GM18861 (cell line): ENCODE results near the gene C19orf38.
"Not testable (repeated sequence)": the region's sequence is repeated elsewhere in the genome, so short reads cannot be mapped to it uniquely, and the experiment has no call there.

ENCODE experiments used
- ATAC-seq: cut with Tn5 transposase; IDR thresholded peaks from one replicate; pipeline ENCODE4 v1.9.1; 2021; ENCODE audit not compliant: unreplicated experiment

The C19orf38 gene

DNA sequence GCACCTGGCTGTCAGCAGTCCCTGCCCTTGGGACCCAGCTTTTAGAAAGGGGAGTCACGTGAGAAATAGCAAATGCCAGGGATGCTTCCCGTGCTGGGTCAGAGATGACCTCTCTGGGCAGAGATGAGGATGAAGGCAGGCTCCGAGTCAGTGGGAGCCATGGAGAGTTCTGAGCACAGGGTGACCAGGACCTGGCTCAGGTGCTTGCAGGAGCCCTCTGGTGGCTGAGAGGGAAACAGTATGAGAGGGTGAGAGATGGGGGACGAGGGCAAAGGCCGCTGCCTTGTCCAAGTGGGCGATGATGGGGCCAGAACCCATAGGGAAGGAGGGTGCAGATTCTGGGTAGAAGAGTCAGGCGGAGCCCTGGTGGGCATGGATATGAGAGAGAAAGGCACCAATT is 28.0 kb upstream of the C19orf38 start:
- ATAC-seq, result no peak

DNA sequence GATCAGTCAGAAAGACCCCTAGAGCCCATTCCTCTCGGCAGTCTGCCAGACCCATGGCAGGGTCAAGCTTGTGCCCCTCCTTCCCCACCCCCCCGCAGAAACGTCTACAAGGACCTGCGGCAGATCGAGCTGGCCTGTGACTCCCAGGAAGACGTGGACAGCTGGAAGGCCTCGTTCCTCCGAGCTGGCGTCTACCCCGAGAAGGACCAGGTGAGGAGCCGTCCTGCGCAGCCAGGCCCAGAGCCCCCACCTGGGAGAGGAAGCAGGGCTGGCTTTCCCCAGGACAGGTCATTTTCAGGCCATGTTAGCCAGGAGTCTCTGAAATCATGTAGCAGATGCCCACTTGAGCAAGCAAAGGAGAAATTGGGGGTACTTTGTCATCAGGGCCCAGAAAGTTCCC is 24.5 kb upstream of the C19orf38 start:
- ATAC-seq, result no peak

DNA sequence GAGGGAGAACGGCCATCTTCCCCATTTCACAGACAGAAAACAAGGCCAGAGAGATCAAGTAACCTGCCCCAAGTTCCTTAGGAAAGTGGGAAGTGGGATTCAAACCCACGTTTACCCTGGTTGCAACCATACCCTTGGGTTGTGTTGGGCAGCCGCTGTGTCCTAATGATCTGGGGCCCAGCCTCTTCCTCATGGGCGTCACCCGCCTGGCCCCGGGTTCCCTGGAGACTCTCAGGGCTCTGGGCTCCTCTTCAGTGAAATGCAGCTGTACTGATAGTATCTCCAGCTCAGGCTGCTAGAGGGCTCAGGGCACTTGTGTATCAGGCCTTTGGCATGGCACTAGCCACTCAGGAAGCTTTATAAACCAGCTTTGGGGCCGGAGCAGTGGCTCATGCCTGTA is 22.0 kb upstream of the C19orf38 start:
- no peak for ATAC-seq

DNA sequence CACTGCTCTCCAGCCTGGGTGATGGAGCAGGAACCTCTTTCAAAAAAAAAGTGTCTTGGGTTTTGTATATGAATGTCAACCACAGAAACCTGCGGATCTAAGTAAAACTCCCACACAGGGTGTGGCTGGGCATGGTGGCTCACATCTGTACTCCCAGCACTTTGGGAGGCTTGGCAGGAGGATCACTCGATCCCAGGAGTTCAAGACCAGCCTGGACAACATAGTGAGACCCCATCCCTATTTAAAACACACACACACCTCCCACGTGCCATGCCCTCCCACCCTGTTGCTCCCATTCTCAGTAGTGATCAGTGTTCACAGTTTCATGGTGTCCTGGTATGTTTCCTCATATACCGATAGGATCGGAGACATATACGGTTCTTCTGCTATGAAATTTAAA is 21.4 kb upstream of the C19orf38 start:
- no peak for ATAC-seq

DNA sequence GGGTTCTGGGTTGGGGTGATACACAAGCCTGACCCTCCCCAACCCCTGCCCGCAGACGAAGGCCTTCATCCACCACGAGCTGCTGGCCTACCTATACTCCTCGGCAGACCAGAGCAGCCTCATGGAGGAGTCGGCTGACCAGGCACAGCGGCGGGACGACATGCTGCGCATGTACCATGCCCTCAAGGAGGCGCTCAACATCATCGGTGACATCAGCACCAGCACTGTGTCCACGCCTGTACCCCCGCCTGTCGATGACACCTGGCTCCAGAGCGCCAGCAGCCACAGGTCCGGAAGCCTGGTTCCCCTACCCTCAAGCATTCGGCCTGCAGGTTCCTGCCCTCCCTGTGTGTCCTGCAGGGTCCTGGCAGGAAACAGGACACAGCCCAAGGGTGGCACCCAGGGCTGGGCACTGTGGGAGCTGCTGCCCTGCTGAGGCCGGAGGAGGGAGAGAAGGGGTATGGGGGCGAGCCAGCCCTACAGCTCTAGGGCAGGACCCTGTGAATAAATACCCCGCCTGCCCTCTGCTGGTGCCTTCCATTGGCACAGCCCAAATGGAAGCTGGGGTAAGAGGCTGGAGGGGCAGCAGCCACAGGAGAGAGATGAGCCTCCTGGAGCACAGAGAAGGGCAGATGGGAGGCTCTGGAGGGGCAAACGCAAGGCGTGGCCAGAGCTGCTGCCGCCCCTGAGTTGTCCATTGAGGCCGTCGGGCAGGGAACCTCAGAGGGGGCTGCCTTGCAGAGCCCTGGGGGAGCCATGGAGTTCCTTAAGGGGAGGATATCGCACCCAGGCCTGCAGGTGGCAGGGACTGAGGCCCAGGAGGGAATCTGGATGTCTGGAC is 19.0 kb upstream of the C19orf38 start:
- ATAC-seq, result no peak

DNA sequence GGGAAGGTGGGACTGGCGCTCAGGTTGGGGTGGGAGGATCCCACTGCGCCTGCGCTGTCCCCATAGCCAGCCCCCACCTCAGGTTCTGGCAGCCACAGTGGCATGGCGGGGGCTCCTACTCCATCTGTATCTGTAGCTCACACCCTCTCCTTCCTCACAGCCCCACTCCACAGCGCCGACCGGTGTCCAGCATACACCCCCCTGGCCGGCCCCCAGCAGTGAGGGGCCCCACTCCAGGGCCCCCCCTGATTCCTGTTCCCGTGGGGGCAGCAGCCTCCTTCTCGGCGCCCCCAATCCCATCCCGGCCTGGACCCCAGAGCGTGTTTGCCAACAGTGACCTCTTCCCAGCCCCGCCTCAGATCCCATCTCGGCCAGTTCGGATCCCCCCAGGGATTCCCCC is 18.2 kb upstream of the C19orf38 start:
- no peak for ATAC-seq

DNA sequence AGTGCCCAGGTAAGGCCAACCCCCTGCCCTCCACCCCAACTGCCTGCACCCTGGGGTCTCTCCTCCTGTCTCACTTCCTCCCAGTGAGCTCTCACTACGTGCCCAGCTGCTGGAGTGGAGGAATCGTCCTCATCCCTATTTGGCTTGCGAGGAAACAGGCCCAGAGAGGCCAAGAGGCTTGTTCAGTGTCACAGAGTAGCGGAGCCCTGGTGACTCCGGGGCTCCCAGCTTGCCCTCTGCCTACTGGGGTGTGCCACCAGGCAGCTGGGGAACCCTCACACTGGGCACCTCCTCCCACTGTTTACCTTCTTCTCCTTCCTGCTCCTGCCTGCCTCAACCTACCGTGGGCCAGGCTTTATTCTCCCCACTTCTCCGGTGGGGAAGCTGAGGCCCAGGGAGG is 17.8 kb upstream of the C19orf38 start:
- ATAC-seq, result no peak

DNA sequence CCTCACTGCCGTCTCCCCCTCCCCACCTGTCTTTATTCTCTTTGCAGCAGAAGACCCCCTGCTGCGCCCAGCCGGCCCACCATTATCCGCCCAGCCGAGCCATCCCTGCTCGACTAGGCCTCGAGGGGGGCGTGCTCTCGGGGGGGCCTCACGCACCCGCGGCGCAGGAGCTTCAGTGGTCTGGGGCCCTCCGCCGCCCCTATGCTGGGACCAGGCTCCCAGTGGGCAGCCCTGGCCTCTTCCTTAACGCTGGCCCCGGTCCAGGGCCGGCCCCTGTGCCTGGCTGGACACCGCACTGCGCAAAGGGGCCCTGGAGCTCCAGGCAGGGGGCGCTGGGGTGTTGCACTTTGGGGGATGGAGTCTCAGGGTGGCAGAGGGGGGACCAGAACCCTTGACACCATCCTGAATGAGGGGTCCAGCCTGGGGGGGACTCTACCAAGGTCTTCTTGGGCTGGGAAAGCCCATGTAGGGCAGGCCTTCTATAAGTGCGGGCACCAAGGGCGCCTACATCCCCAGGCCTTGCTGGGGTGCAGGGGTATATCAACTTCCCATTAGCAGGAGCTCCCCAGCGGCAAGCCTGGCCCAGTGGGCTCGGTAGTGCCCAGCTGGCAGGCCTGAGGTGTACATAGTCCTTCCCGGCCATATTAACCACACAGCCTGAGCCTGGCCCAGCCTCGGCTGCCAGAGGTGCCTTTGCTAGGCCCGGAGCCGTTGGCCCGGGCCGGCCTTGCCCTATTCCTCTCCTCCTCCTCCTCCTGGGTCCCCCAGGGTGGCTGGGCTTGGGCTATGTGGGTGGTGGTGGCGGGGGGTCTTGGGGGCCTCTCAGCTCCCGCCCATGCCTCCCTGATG is 17.1 kb upstream of the C19orf38 start:
- ATAC-seq, result no peak

DNA sequence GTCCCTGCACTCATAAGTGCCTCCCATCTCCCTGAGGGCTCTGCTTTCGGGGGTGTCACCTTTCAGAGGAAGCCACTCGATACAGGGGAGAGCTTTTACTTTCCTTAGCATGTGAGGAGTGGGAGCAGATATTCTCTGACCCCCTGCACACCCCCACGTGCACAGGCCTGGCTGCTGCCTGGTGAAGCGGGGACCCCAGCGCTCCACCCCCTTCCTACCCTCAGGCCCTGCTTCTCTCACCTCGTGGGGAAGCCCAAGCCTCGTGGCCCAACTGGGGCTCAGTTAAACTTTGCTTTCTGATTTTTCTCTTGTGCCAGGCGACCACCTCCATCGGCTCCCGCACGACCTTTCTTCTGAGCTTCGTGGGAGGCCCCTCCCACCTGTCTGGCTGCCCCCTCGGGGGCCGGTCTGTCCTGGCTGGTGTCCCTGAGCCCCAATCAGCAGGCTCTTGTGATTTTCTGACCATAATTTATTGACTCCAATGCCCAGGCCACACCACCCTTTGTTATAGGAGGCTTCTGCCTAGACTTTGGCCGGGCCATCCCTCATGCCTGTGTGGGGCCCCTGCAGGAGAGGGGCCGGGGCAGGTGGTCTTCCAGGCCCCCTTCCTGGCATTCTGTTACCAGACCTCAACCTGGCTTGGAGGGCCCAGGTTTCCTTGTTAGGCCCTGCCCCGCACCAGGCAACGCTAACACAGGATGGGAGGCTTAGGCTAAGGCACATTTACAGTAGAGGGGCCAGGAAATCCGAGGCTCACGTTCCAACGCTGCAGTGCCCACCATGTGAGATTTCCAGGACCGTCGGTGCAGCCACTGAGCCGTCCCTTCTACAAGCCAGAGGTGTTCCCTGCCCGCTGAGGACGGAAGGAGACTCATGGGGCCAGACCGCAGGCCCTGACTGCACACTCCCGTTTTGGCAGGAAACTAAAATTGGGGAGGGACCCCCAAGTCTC is 16.0 kb upstream of the C19orf38 start:
- no peak for ATAC-seq

DNA sequence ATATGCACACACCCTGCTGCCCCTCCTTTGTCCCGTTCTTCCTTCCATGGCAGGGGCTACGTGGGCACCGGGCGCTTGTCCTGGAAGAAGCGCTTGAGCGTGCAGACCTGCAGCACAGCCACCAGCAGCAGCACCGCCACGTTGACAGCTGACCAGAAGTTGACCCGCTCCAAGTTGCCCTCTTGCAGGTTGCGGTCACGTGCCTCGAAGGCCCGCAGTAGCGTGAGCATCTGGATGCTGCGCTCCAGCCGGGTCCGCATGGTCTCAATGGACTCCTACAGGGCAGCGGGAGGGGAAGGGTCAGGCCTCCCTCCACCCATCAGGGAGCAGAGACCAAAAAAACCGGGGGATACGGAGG is 15.3 kb upstream of the C19orf38 start:
- ATAC-seq, result no peak

DNA sequence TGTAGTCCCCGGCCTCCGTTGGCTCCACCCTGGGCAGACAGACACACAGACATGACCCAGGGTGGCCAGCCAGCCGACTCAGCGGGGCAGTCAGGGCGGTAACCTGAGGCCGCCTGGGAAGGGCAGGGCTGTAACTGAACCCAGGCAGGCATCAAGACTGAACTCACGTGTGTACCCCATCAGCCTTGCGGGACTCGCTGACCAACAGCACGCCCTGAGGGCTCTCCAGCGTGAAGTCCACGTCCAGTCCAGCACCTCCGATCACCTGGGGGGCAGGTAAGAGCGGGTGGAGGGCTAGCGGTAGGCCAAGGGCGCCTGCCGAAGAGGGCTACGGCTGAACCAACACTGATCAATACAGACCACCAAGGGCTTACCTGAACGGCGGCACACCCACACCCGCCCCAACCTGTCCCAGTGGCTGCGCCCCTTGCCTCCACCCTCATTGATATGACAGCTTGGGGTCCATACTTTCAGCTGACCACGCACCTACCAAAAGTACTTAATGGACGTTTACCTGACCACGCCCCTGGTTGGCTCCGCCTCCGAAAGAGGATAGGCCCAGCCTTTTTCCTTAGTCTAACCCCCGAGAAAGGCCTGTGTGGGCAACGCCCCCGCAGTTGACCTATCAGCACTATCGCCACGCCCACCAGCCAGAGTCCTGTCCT is 13.0 kb upstream of the C19orf38 start:
- peak; percentile 48 for ATAC-seq

DNA sequence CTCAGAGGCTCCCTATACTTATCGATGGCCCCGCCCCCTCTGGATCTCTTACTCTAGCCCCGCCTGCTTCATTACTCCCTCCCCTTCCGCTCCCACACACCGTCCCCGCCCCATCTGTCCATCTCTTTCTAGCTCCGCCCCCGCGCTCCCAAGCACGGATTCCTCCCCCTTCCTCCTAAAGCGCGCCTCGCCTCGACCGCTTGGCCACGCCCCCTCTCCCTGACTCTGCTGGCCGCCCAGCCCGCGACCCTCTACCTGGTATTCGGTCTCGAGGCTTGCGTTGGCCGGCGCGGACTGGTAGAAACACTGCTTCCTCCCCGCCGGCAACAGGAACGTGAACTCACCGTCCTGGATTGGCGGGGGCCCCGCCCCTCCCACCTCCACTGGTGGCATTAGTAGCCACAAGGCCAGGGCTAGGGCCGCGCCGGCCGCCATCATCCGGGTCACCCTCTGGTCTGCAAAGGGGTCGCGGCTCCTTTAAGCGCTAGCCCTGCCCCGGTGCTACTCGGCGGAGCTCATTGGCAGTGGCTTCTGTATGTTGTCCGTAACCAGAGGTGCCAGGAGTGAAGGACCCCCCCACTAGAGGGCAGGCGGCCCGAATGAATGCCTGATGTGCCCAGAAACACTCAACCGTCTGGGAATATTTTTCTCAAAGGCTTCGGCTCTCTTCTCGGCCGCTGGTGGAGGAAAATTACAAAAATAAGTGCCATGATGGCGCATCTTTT is 12.3 kb upstream of the C19orf38 start, which contains the start of gene TMED1:
TSS of gene TMED1 (minus strand) at position 459 of the 725 bp plus-strand sequence. CDS start at position 438, 21 bp downstream.
- ATAC-seq, result peak; percentile 63

DNA sequence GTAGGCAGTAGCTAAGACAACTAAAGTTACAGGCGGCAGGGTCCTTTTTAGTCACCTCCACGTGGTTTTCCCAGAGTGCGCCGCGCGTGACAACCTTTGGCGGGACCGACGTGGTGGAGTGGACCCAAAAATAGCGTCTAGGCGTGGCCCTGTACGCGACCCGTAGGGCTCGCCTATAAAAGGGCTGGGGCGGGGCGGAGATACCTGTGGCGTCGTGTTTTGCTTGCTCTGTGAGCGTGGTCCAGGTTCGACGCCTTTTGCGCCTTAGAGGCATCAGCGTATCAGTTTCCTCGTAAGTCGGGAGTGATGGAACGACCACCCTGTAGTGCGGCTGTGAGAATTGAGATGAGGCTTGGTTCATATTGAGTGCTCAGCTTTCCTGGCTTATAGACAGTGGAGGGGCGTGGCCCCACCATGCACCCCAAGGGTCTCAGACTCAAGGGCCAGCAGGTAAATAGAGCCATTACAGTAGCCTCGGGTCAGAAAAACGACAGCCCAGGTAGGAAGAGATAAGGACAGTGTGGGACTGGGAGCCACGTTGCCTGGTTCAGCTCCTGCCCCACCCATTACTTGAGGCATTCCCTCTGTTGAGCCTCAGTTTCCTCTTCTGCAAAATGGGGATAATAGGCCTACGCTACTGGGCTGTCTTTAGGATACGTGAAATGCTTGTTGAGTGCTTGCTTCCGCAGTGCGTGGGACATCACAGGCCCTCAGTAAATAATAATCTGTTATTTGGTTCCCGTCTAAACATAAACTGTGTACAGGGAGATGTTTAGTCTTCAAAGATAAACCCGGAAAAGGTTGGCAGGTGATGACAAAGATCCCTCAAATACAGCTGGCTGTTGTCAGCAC is 11.5 kb upstream of the C19orf38 start:
- ATAC-seq, result peak; percentile 20

DNA sequence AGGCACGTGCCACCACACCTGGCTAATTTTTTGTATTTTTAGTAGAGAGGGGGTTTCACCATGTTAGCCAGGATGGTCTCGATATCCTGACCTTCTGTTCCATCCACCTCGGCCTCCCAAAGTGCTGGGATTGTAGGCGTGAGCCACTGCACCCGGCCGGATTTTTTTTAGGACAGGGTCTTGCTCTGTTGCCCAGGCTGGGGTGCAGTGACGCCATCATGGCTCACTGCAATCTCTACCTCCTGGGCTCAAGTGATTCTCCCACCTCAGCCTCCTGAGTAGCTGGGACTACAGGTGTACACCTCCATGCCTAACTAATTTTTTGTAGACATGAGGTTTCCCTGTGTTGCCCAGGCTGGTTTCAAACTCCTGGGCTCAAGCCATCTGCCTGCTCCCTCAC is 10.6 kb upstream of the C19orf38 start:
- ATAC-seq, result not testable (repeated sequence)

DNA sequence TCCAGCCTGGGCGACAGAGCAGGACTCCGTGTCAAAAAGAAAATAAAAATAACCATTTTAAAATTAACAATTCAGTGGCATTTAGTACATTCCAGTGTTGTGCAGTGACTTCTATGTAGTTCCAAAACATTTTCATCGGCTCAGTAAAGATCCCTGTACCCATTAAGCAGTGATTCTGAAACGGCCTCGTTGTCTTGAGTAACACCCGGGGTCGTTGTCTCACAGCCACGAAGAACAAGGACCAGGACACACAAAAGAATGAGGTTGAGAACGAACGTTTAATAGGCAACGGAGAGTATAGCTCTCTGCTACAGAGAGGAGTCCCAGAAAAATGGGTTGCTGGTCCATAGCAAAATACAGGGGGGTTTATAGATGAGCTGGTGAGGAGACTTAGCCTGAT is 9.8 kb upstream of the C19orf38 start:
- ATAC-seq, result no peak

DNA sequence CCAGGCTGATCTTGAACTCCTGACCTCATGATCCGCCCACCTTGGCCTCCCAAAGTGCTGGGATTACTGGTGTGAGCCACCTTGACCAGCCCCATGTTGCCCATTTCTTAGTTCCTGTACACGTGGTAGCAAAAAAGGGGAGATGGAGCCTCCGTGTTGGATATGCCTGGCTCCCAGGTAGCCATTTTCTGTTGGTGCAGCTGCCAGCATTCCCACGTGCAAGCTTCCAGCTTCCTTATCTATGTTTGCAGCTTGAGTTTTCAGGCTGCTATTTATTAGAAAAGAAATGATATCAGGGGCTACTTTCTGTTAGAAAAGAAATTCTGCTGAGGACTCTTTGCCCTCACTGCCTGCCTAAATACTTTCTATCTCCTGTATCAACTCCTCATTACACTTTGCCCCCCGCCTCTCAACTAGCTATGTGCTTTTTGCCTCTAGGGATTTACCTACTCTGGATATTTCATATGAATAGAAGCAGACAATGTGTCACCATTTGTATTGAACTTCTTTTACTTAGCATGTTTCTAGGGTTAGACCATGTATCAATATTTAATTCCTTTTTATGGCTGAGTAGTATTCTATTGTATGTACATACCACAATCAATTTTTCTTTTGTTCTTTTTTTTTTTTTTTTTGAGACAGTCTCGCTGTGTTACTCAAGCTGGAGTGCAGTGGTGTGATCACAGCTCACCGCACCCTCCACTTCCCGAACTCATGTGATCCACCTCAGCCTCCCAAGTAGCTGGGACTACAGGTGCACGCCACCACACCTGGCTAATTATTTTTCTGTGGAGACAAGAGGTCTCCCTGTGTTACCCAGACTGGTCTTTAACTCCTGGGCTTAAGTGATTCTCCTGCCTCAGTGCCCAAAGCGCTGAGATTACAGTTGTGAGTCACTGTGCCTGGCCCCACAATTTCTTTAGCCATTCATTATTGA is 8.8 kb upstream of the C19orf38 start:
- no peak for ATAC-seq

DNA sequence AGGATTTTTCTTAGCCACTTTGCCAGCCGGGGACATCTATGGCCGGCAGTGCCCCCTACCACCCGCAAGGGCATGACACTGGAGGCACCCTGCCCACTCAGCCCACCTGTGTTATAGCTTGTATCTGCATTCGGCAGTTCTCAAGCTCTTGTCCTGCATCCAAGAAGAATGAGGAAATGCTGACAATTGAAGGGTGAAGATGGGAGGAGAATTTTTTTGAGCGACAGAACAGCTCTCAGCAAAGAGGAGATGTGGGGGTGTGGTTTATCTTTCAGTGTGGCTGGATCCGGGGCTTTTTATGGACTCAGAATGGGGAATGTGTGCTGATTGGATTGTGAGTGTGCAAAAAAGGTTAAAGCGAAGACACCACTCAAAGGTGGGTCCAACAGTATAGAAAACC is 5.4 kb upstream of the C19orf38 start:
- no peak for ATAC-seq
